ENCODE results near the gene SCN2B. TPM values are rescaled to one million over a fixed set of nuclear protein-coding genes. Genes with fewer than 3 reads are reported as not detected.

SCN2B gene
- total RNA-seq, 3 donors from 2014 or later (not counting 1 experiment from before 2014, with no cell fraction given), result not detected

GRCh38 chr11:118213781-118214180, 37.3 kb upstream of the SCN2B start:
- no peak for DNase-seq
- no peaks in the 10 kb centered on the region for H3K9me3 Mint-ChIP-seq
- intact Hi-C loops (cut with micrococcal nuclease), result no loop called here
- H3K27ac ChIP-seq (ENCODE audit: low read length), result no peak overlapping the region
- H3K27me3 ChIP-seq (ENCODE audit: control insufficient read depth, insufficient read depth, low read length), result no peaks in the 10 kb centered on the region
- no peak overlapping the region for H3K27ac Mint-ChIP-seq
- peaks cover 13 to 47% of the 10 kb centered on the region in 2 donors for H3K27me3 Mint-ChIP-seq (ENCODE audit: low read depth in 2 of 2)
- H3K36me3 Mint-ChIP-seq, result no peaks in the 10 kb centered on the region
- H3K9me3 ChIP-seq (ENCODE audit: control insufficient read depth, insufficient read depth, low read length), result no peaks in the 10 kb centered on the region
- no peak for TF ChIP-seq CTCF (IDR thresholded peaks at IDR 0.05)
- no peak for ATAC-seq
- H3K4me1 Mint-ChIP-seq, result peaks cover 7 to 40% of the 10 kb centered on the region in 2 donors
- no peak overlapping the region for H3K4me3 Mint-ChIP-seq
- H3K36me3 ChIP-seq (ENCODE audit: control insufficient read depth, insufficient read depth, low read length), result peaks cover 4% of the 10 kb centered on the region
- 100% methylated on average over 2 of the region's 2 CpGs for WGBS (ENCODE audit: insufficient coverage)
- H3K4me1 ChIP-seq (ENCODE audit: control insufficient read depth, insufficient read depth, low read length), result peaks cover 22% of the 10 kb centered on the region
- no peak overlapping the region for H3K4me3 ChIP-seq (ENCODE audit: low read length)

GRCh38 chr11:118213201-118213600, 36.8 kb upstream of the SCN2B start:
- intact Hi-C loops (cut with micrococcal nuclease), result no loop called here
- Mint-ChIP-seq H3K9me3 (no peaks in the 10 kb centered on the region), H3K27ac (peak overlapping the region in 1 of 2 donors; percentile 9), H3K27me3 (ENCODE audit: low read depth in 2 of 2) (peaks cover 15 to 45% of the 10 kb centered on the region in 2 donors), H3K4me1 (peaks cover 7 to 41% of the 10 kb centered on the region in 2 donors), H3K4me3 (no peak overlapping the region), H3K36me3 (no peaks in the 10 kb centered on the region)
- H3K36me3 ChIP-seq (ENCODE audit: control insufficient read depth, insufficient read depth, low read length), result peaks cover 4% of the 10 kb centered on the region
- no peaks in the 10 kb centered on the region for H3K9me3 ChIP-seq (ENCODE audit: control insufficient read depth, insufficient read depth, low read length)
- no peaks in the 10 kb centered on the region for H3K27me3 ChIP-seq (ENCODE audit: control insufficient read depth, insufficient read depth, low read length)
- DNase-seq, result no peak
- H3K27ac ChIP-seq (ENCODE audit: low read length), result no peak overlapping the region
- TF ChIP-seq CTCF (IDR thresholded peaks at IDR 0.05), result no peak
- H3K4me1 ChIP-seq (ENCODE audit: control insufficient read depth, insufficient read depth, low read length), result peaks cover 19% of the 10 kb centered on the region
- ATAC-seq, result no peak
- H3K4me3 ChIP-seq (ENCODE audit: low read length), result no peak overlapping the region
- 92% methylated on average over 4 of the region's 4 CpGs for WGBS (ENCODE audit: insufficient coverage)

GRCh38 chr11:118212781-118213191, 36.3 kb upstream of the SCN2B start:
- Histone ChIP-seq H3K27me3 (ENCODE audit: control insufficient read depth, insufficient read depth, low read length) (no peaks in the 10 kb centered on the region), H3K36me3 (ENCODE audit: control insufficient read depth, insufficient read depth, low read length) (peaks cover 4% of the 10 kb centered on the region), H3K4me3 (ENCODE audit: low read length) (no peak overlapping the region), H3K4me1 (ENCODE audit: control insufficient read depth, insufficient read depth, low read length) (peaks cover 17% of the 10 kb centered on the region), H3K27ac (ENCODE audit: low read length) (no peak overlapping the region), H3K9me3 (ENCODE audit: control insufficient read depth, insufficient read depth, low read length) (no peaks in the 10 kb centered on the region)
- no peak for ATAC-seq
- Mint-ChIP-seq H3K27me3 (ENCODE audit: low read depth in 2 of 2) (peaks cover 15 to 45% of the 10 kb centered on the region in 2 donors), H3K27ac (peak overlapping the region in 1 of 2 donors; percentile 9), H3K4me3 (no peak overlapping the region), H3K4me1 (peaks cover 7 to 45% of the 10 kb centered on the region in 2 donors), H3K36me3 (no peaks in the 10 kb centered on the region), H3K9me3 (no peaks in the 10 kb centered on the region)
- 63% methylated on average over 2 of the region's 2 CpGs for WGBS (ENCODE audit: insufficient coverage)
- intact Hi-C loops (cut with micrococcal nuclease), result no loop called here
- no peak for TF ChIP-seq CTCF (IDR thresholded peaks at IDR 0.05)
- no peak for DNase-seq

- Mint-ChIP-seq H3K36me3 (no peaks in the 10 kb centered on the region), H3K27me3 (ENCODE audit: low read depth in 2 of 2) (peaks cover 15 to 45% of the 10 kb centered on the region in 2 donors), H3K4me3 (no peak overlapping the region), H3K27ac (no peak overlapping the region), H3K9me3 (no peaks in the 10 kb centered on the region), H3K4me1 (peaks cover 8 to 47% of the 10 kb centered on the region in 2 donors)
- intact Hi-C loops (cut with micrococcal nuclease), result no loop called here
- ATAC-seq (peak in 1 of 3 donors; percentile 27), DNase-seq (no peak)
- Histone ChIP-seq H3K36me3 (ENCODE audit: control insufficient read depth, insufficient read depth, low read length) (peaks cover 4% of the 10 kb centered on the region), H3K9me3 (ENCODE audit: control insufficient read depth, insufficient read depth, low read length) (no peaks in the 10 kb centered on the region), H3K27me3 (ENCODE audit: control insufficient read depth, insufficient read depth, low read length) (no peaks in the 10 kb centered on the region), H3K27ac (ENCODE audit: low read length) (no peak overlapping the region), H3K4me1 (ENCODE audit: control insufficient read depth, insufficient read depth, low read length) (peaks cover 17% of the 10 kb centered on the region), H3K4me3 (ENCODE audit: low read length) (no peak overlapping the region)
- 89% methylated on average over 7 of the region's 7 CpGs for WGBS (ENCODE audit: insufficient coverage)
- no peak for TF ChIP-seq CTCF (IDR thresholded peaks at IDR 0.05)
Observed at GRCh38 chr11:118212131-118212725, 35.8 kb upstream of the SCN2B start.

All from natural killer cell (primary cell).